WTC11 (cell line): ENCODE measurements around the gene PCDHGA4. TPM values are rescaled to one million over a fixed set of nuclear protein-coding genes. Genes with fewer than 3 reads are reported as not detected.
A peak's percentile ranks its signal among the peaks of the same experiment; 100 is the strongest.
"Not testable (repeated sequence)": the region's sequence is repeated elsewhere in the genome, so short reads cannot be mapped to it uniquely, and the experiment has no call there.

ENCODE experiments used
- ATAC-seq: fragments of 200-7000 bp; cut with Tn5 transposase; 2 replicates; pipeline ENCODE4 v1.10.0; 2021; ENCODE audit warnings: mild to moderate bottlenecking, moderate library complexity
- CTCF ChIA-PET: fragments of 300-600 bp; sonication (Branson Sonifier 250); formaldehyde crosslinking; loops from one replicate; lab custom pipeline; 2021; ENCODE audit warnings: antibody characterized with exemption; lab: Charles Lee
- POLR2A ChIA-PET: fragments of 350-600 bp; sonication (Branson Sonifier 250); formaldehyde crosslinking; loops from one replicate; lab custom pipeline; 2021; ENCODE audit warnings: antibody characterized with exemption; lab: Charles Lee
- DNase-seq: peaks from one replicate; pipeline ENCODE4 v3.0.0; 2021; ENCODE audit warnings: low spot score
- H3K27ac Mint-ChIP-seq: 2 replicates; pipeline ENCODE4 v1.8.0; 2021; ENCODE audit warnings: mixed read lengths
- H3K27me3 Mint-ChIP-seq: 2 replicates; pipeline ENCODE4 v1.8.0; 2021; ENCODE audit warnings: low read depth, mild to moderate bottlenecking, moderate library complexity, mixed read lengths
- H3K36me3 Mint-ChIP-seq: 2 replicates; pipeline ENCODE4 v1.8.0; 2021; ENCODE audit warnings: mixed read lengths
- H3K4me1 Mint-ChIP-seq: 2 replicates; pipeline ENCODE4 v1.8.0; 2022; ENCODE audit warnings: mixed read lengths
- H3K4me3 Mint-ChIP-seq: 2 replicates; pipeline ENCODE4 v1.8.0; 2021; ENCODE audit warnings: mild to moderate bottlenecking, moderate library complexity, mixed read lengths
- H3K9me3 Mint-ChIP-seq: 2 replicates; pipeline ENCODE4 v1.8.0; 2021; ENCODE audit warnings: mixed read lengths
- CREM ChIP-seq: sonication (generic); formaldehyde crosslinking; IDR thresholded peaks from 2 replicates; pipeline ENCODE4 v1.8.1; 2022; ENCODE audit warnings: mild to moderate bottlenecking, missing genetic modification reagents, moderate library complexity
- FOXP1 ChIP-seq: sonication (generic); formaldehyde crosslinking; IDR thresholded peaks from 2 replicates; pipeline ENCODE4 v1.8.0; 2022; ENCODE audit warnings: missing genetic modification reagents, mild to moderate bottlenecking, moderate library complexity, borderline replicate concordance
- GTF2I ChIP-seq: fragments of 250-450 bp; sonication (Bioruptor Pico); conservative IDR thresholded peaks from 2 replicates; pipeline ENCODE4 v1.4.0; 2021; ENCODE audit warnings: mild to moderate bottlenecking
- JAZF1 ChIP-seq: fragments of 250-450 bp; sonication (Bioruptor Pico); IDR thresholded peaks from 2 replicates; pipeline ENCODE4 v1.9.0; 2021; ENCODE audit warnings: moderate library complexity, mild to moderate bottlenecking, inconsistent platforms
- MYBL2 ChIP-seq: sonication (generic); formaldehyde crosslinking; IDR thresholded peaks from 2 replicates; pipeline ENCODE4 v1.8.1; 2023; ENCODE audit warnings: mild to moderate bottlenecking, moderate library complexity, missing genetic modification reagents
- NFATC4 ChIP-seq: fragments of 250-450 bp; sonication (Bioruptor Pico); IDR thresholded peaks from 2 replicates; pipeline ENCODE4 v1.9.0; 2021; ENCODE audit warnings: mild to moderate bottlenecking
- NFE2L1 ChIP-seq: sonication (generic); formaldehyde crosslinking; IDR thresholded peaks from 2 replicates; pipeline ENCODE4 v1.8.1; 2023; ENCODE audit warnings: missing genetic modification reagents
- SP1 ChIP-seq: sonication (generic); formaldehyde crosslinking; conservative IDR thresholded peaks from 2 replicates; pipeline ENCODE4 v1.8.1; 2022; ENCODE audit warnings: missing genetic modification reagents
- TEAD4 ChIP-seq: sonication (generic); formaldehyde crosslinking; IDR thresholded peaks from 2 replicates; pipeline ENCODE4 v1.8.0; 2022; ENCODE audit warnings: mild to moderate bottlenecking, missing genetic modification reagents
- ZBTB21 ChIP-seq: sonication (generic); formaldehyde crosslinking; IDR thresholded peaks from 2 replicates; pipeline ENCODE4 v1.8.1; 2023; ENCODE audit warnings: mild to moderate bottlenecking, missing genetic modification reagents, borderline replicate concordance
- ZNF219 ChIP-seq: sonication (generic); formaldehyde crosslinking; IDR thresholded peaks from 2 replicates; pipeline ENCODE4 v1.8.0; 2023; ENCODE audit warnings: missing genetic modification reagents, mild to moderate bottlenecking, borderline replicate concordance
- ZNF263 ChIP-seq: sonication (generic); formaldehyde crosslinking; IDR thresholded peaks from 2 replicates; pipeline ENCODE4 v1.8.1; 2022; ENCODE audit warnings: low read depth, mild to moderate bottlenecking, moderate library complexity, missing genetic modification reagents
- ZNF317 ChIP-seq: sonication (generic); formaldehyde crosslinking; IDR thresholded peaks from 2 replicates; pipeline ENCODE4 v1.8.1; 2023; ENCODE audit warnings: low read depth, mild to moderate bottlenecking, moderate library complexity, missing genetic modification reagents, borderline replicate concordance
- ZNF396 ChIP-seq: fragments of 250-450 bp; sonication (Bioruptor Pico); IDR thresholded peaks from 2 replicates; pipeline ENCODE4 v1.8.0; 2021; ENCODE audit warnings: mild to moderate bottlenecking, moderate library complexity, borderline replicate concordance
- total RNA-seq: library from RNA; stranded (reverse); gene quantifications from 3 replicates; pipeline ENCODE4 v1.2.3, GENCODE V29; 2021
- TF ChIP-seq, protein P1 (sequence below): sonication (generic); formaldehyde crosslinking; IDR thresholded peaks from 2 replicates; pipeline ENCODE4 v1.8.1; 2022; ENCODE audit warnings: mild to moderate bottlenecking, missing genetic modification reagents, moderate library complexity, borderline replicate concordance
- TF ChIP-seq, protein P2 (sequence below): sonication (generic); formaldehyde crosslinking; IDR thresholded peaks from 2 replicates; pipeline ENCODE4 v1.8.1; 2023; ENCODE audit warnings: mild to moderate bottlenecking, missing genetic modification reagents
- TF ChIP-seq, protein P3 (sequence below): sonication (generic); formaldehyde crosslinking; conservative IDR thresholded peaks from 2 replicates; pipeline ENCODE4 v1.8.1; 2022; ENCODE audit warnings: mild to moderate bottlenecking, missing genetic modification reagents
- TF ChIP-seq, protein P4 (sequence below): sonication (generic); formaldehyde crosslinking; IDR thresholded peaks from 2 replicates; pipeline ENCODE4 v1.8.0; 2022; ENCODE audit warnings: mild to moderate bottlenecking, missing genetic modification reagents
- TF ChIP-seq, protein P5 (sequence below): fragments of 200-600 bp; IDR thresholded peaks from 2 replicates; pipeline ENCODE4 v1.8.0; 2022; ENCODE audit warnings: antibody characterized with exemption

PCDHGA4 gene
- total RNA-seq, 1 experiment from 2014 or later: 3.5 TPM

DNA sequence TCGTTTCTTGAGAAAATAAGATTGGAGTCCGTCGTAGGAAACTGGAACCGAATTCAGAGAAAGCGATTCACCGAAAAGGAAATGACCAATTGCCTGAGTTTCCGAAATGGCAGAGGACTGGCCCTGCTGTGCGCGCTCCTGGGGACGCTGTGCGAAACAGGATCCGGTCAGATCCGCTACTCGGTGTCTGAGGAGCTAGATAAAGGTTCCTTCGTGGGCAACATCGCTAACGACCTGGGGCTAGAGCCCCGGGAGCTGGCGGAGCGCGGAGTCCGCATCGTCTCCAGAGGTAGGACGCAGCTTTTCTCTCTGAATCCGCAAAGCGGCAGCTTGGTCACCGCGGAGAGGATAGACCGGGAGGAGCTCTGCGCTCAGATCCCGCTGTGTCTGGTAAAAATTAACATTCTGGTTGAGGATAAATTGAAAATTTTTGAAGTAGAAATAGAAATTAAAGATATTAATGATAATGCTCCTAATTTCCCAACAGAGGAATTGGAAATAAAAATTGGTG lies 10.8 kb upstream of the PCDHGA4 start (continued):
- no peak for TF ChIP-seq ZNF263
- TF ChIP-seq, protein P1, sequence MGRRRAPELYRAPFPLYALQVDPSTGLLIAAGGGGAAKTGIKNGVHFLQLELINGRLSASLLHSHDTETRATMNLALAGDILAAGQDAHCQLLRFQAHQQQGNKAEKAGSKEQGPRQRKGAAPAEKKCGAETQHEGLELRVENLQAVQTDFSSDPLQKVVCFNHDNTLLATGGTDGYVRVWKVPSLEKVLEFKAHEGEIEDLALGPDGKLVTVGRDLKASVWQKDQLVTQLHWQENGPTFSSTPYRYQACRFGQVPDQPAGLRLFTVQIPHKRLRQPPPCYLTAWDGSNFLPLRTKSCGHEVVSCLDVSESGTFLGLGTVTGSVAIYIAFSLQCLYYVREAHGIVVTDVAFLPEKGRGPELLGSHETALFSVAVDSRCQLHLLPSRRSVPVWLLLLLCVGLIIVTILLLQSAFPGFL (CRISPR knock-in tag): no peak
- TF ChIP-seq TEAD4: no peak
- TF ChIP-seq ZNF219 (CRISPR knock-in tag): no peak
- TF ChIP-seq, all 79 proteins: peak for 0

DNA sequence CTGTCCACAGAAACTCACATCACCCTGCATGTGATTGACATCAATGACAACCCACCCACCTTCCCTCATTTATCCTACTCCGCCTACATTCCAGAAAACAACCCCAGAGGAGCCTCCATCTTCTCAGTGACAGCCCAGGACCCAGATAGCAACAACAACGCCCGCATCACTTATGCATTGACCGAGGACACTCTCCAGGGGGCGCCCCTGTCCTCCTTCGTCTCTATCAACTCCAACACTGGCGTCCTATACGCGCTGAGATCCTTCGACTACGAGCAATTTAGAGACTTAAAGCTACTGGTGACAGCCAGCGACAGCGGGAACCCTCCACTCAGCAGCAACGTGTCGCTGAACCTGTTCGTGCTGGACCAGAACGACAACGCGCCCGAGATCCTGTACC lies 9.5 kb upstream of the PCDHGA4 start:
- H3K4me3 Mint-ChIP-seq: no peak overlapping the region
- H3K27ac Mint-ChIP-seq: no peak overlapping the region
- no peaks in the 10 kb centered on the region for H3K27me3 Mint-ChIP-seq
- ATAC-seq (peak; percentile 25; the same call in 1 of the 2 replicates), DNase-seq (no peak)
- ChIA-PET POLR2A (no interaction called here), CTCF (interaction anchor here (0.7 to 4.0 kb wide), 5 partner anchors 68 to 163 kb away, joined by 4 to 22 read pairs (median 4); partner anchors contain the start of genes PCDHB10, PCDHB14, PCDHB15 and PCDHGA10)
- peaks cover 45% of the 10 kb centered on the region for H3K36me3 Mint-ChIP-seq
- TF ChIP-seq, protein P2, sequence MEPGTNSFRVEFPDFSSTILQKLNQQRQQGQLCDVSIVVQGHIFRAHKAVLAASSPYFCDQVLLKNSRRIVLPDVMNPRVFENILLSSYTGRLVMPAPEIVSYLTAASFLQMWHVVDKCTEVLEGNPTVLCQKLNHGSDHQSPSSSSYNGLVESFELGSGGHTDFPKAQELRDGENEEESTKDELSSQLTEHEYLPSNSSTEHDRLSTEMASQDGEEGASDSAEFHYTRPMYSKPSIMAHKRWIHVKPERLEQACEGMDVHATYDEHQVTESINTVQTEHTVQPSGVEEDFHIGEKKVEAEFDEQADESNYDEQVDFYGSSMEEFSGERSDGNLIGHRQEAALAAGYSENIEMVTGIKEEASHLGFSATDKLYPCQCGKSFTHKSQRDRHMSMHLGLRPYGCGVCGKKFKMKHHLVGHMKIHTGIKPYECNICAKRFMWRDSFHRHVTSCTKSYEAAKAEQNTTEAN: no peak
- TF ChIP-seq ZNF317 (CRISPR knock-in tag) (no peak), GTF2I (no peak), ZBTB21 (CRISPR knock-in tag) (no peak)
- TF ChIP-seq, protein P3, sequence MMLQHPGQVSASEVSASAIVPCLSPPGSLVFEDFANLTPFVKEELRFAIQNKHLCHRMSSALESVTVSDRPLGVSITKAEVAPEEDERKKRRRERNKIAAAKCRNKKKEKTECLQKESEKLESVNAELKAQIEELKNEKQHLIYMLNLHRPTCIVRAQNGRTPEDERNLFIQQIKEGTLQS (CRISPR knock-in tag): no peak
- TF ChIP-seq, protein P4, sequence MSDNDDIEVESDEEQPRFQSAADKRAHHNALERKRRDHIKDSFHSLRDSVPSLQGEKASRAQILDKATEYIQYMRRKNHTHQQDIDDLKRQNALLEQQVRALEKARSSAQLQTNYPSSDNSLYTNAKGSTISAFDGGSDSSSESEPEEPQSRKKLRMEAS: no peak
- H3K4me1 Mint-ChIP-seq: peaks cover 4% of the 10 kb centered on the region
- H3K9me3 Mint-ChIP-seq: peaks cover 47% of the 10 kb centered on the region

DNA sequence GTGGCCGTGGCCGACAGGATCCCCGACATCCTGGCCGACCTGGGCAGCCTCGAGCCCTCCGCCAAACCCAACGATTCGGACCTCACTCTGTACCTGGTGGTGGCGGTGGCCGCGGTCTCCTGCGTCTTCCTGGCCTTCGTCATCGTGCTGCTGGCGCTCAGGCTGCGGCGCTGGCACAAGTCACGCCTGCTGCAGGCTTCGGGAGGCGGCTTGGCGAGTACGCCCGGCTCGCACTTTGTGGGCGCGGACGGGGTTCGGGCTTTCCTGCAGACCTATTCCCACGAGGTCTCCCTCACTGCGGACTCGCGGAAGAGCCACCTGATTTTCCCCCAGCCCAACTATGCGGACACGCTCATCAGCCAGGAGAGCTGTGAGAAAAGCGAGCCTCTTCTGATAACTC lies 8.8 kb upstream of the PCDHGA4 start:
- CTCF ChIA-PET: interaction anchor here (0.7 to 4.0 kb wide), 3 partner anchors 67 to 123 kb away, joined by 4 to 22 read pairs (median 8); partner anchors contain the start of genes PCDHB14, PCDHB15 and PCDHGA10
- H3K4me3 Mint-ChIP-seq, DNase-seq, H3K27ac Mint-ChIP-seq, ATAC-seq, POLR2A ChIA-PET, H3K27me3 Mint-ChIP-seq, H3K4me1 Mint-ChIP-seq: not testable (repeated sequence)
- Mint-ChIP-seq H3K36me3 (peaks cover 48% of the 10 kb centered on the region), H3K9me3 (peaks cover 49% of the 10 kb centered on the region)

DNA sequence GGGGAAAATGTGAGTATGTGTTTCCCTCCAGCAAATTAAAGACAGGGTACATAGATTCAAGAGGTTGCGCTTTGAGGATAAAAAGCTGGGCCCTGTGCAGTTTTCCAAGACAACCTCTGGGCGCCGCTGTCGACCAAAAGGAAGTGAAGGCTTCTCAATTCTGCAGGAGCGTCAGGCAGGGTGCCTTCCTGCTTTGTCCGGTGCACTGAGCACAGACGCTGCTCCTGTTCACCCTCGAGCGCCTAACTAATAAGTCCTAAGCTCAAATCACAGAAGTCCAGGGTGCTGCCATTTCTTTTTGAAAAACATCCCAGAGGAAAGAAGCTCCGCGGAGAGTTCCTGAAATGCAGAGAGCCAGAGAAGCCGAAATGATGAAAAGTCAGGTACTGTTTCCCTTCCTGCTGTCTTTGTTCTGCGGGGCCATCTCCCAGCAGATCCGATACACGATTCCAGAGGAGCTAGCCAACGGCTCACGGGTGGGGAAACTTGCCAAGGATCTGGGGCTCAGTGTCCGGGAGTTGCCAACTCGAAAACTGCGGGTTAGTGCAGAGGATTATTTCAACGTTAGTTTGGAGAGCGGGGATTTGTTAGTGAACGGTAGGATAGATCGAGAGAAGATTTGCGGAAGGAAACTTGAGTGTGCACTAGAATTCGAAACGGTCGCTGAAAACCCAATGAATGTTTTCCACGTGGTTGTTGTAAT lies 4.8 kb upstream of the PCDHGA4 start, which contains the start of gene PCDHGB1:
TSS of gene PCDHGB1 (plus strand) at position 183 of the 703 bp plus-strand sequence. CDS start at position 345, 162 bp downstream.
- POLR2A ChIA-PET: interaction anchor here (0.6 kb wide), 1 partner anchor 286 kb away, joined by 3 read pairs; no protein-coding TSS in a partner anchor
- TF ChIP-seq JAZF1 (CRISPR knock-in tag) (no peak), ZNF396 (CRISPR knock-in tag) (no peak), MYBL2 (CRISPR knock-in tag) (no peak), NFATC4 (CRISPR knock-in tag) (no peak), TEAD4 (no peak), SP1 (CRISPR knock-in tag) (0 out of 2 replicates have a peak, but pooled peaks have one; percentile 25), NFE2L1 (CRISPR knock-in tag) (no peak), ZNF219 (CRISPR knock-in tag) (no peak), CREM (CRISPR knock-in tag) (no peak), FOXP1 (CRISPR knock-in tag) (no peak)
- TF ChIP-seq, protein P5, sequence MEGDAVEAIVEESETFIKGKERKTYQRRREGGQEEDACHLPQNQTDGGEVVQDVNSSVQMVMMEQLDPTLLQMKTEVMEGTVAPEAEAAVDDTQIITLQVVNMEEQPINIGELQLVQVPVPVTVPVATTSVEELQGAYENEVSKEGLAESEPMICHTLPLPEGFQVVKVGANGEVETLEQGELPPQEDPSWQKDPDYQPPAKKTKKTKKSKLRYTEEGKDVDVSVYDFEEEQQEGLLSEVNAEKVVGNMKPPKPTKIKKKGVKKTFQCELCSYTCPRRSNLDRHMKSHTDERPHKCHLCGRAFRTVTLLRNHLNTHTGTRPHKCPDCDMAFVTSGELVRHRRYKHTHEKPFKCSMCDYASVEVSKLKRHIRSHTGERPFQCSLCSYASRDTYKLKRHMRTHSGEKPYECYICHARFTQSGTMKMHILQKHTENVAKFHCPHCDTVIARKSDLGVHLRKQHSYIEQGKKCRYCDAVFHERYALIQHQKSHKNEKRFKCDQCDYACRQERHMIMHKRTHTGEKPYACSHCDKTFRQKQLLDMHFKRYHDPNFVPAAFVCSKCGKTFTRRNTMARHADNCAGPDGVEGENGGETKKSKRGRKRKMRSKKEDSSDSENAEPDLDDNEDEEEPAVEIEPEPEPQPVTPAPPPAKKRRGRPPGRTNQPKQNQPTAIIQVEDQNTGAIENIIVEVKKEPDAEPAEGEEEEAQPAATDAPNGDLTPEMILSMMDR: peak; percentile 50
- H3K4me1 Mint-ChIP-seq: peaks cover 2% of the 10 kb centered on the region
- DNase-seq: peak; percentile 86
- peaks cover 3% of the 10 kb centered on the region for H3K27me3 Mint-ChIP-seq
- peak; percentile 96 for ATAC-seq
- H3K9me3 Mint-ChIP-seq: peaks cover 52% of the 10 kb centered on the region
- H3K36me3 Mint-ChIP-seq: peaks cover 54% of the 10 kb centered on the region
- peak within 1 kb of the TSS; percentile 47; the same call in 1 of the 2 replicates for H3K27ac Mint-ChIP-seq
- H3K4me3 Mint-ChIP-seq: peak within 1 kb of the TSS; percentile 72
- CTCF ChIA-PET: interaction anchor here (0.7 to 3.7 kb wide), 45 partner anchors 8 to 269 kb away, joined by 3 to 27 read pairs (median 6); partner anchors contain the start of genes DIAPH1, PCDHB10, PCDHB11 and PCDHB13
